Panc1 (cell line): ENCODE measurements around the gene FMOD. TPM values are rescaled to one million over a fixed set of nuclear protein-coding genes. Genes with fewer than 3 reads are reported as not detected.

Source experiments
- ATAC-seq: fragments of 200-7000 bp; cut with Tn5 transposase; 2 replicates; pipeline ENCODE4 v1.9.1; 2020; ENCODE audit warnings: mild to moderate bottlenecking, moderate library complexity
- BruUV-seq: library from RNA; stranded (reverse); fragments of 400-500 nt; replicated peaks from 2 replicates; lab custom pipeline; 2021; lab: Mats Ljungman, UMichigan
- CTCF ChIA-PET: fragments of 300-600 bp; sonication (Branson Sonifier 250); formaldehyde crosslinking; loops from one replicate; lab custom pipeline; 2022; ENCODE audit warnings: antibody characterized with exemption; lab: Charles Lee
- POLR2A ChIA-PET: fragments of 300-600 bp; sonication (Branson Sonifier 250); formaldehyde crosslinking; loops from one replicate; lab custom pipeline; 2022; ENCODE audit warnings: antibody characterized with exemption; lab: Charles Lee
- DNase-seq: peaks from one replicate; pipeline ENCODE4 v3.0.0-alpha.2; 2010; ENCODE audit warnings: low read depth, low spot score
- H3K27ac ChIP-seq: 2 replicates; pipeline ENCODE4 v1.5.1; 2011; ENCODE audit warnings: mild to moderate bottlenecking, low read length, inconsistent platforms
- H3K27me3 ChIP-seq: fragments of 200-500 bp; sonication (Bioruptor generic); 2 replicates; pipeline ENCODE4 v1.6.0; 2014; ENCODE audit warnings: low read length, inconsistent platforms; ENCODE audit not compliant: control insufficient read depth, insufficient read depth
- H3K36me3 ChIP-seq: fragments of 200-500 bp; sonication (Bioruptor generic); 2 replicates; pipeline ENCODE4 v1.5.1; 2014; ENCODE audit warnings: inconsistent platforms, mild to moderate bottlenecking, low read length, moderate library complexity; ENCODE audit not compliant: control insufficient read depth, insufficient read depth
- H3K4me1 ChIP-seq: 2 replicates; pipeline ENCODE4 v1.5.1; 2011; ENCODE audit warnings: inconsistent platforms, mild to moderate bottlenecking, low read length, moderate library complexity; ENCODE audit not compliant: control insufficient read depth, insufficient read depth
- H3K4me3 ChIP-seq, 2 experiments: 2 replicates each; pipeline ENCODE4 v1.5.1; 2011 to 2012; ENCODE audit warnings: low read depth in 2 of 2, low read length in 2 of 2, mild to moderate bottlenecking in 2 of 2, inconsistent platforms in 1 of 2, moderate library complexity in 1 of 2
- H3K9me3 ChIP-seq: fragments of 200-500 bp; sonication (Bioruptor generic); 2 replicates; pipeline ENCODE4 v1.5.1; 2014; ENCODE audit warnings: low read depth, mild to moderate bottlenecking, inconsistent platforms, low read length, moderate library complexity; ENCODE audit not compliant: control insufficient read depth, insufficient read depth
- POLR2AphosphoS5 ChIP-seq: IDR thresholded peaks from 2 replicates; pipeline ENCODE4 v1.6.1; 2012; ENCODE audit warnings: mild to moderate bottlenecking, low read depth, low read length, moderate library complexity
- SIN3A ChIP-seq: IDR thresholded peaks from 2 replicates; pipeline ENCODE4 v1.6.1; 2012; ENCODE audit warnings: low read depth, mild to moderate bottlenecking, low read length, moderate library complexity, borderline replicate concordance; ENCODE audit not compliant: insufficient read depth
- TCF7L2 ChIP-seq: IDR thresholded peaks from 2 replicates; pipeline ENCODE4 v1.6.1; 2011; ENCODE audit warnings: mild to moderate bottlenecking, low read depth, low read length, inconsistent platforms
- in situ Hi-C: cut with HindIII; loops from 2 replicates; pipeline ENCODE4 v1.10.0; 2016; ENCODE audit warnings: low sequenced_read_pairs, low pct_unique_long_range_greater_than_20kb
- intact Hi-C: fragments of 100-400 bp; cut with micrococcal nuclease; formaldehyde crosslinking; loops from one replicate; pipeline ENCODE4 v1.10.0; 2022; ENCODE audit not compliant: unreplicated experiment
- total RNA-seq: library from RNA; stranded (reverse); gene quantifications from one replicate; pipeline ENCODE4 v1.2.1, GENCODE V29; 2021; ENCODE audit not compliant: unreplicated experiment
- TF ChIP-seq, protein P1 (sequence below), 2 experiments: IDR thresholded peaks; 2 replicates each; pipeline ENCODE4 v1.6.1; 2011 to 2012; ENCODE audit warnings: low read depth in 2 of 2, control low read depth in 1 of 2, low read length in 1 of 2, mild to moderate bottlenecking in 1 of 2, moderate library complexity in 1 of 2; ENCODE audit not compliant: insufficient read depth in 1 of 2
- TF ChIP-seq, protein P2 (sequence below): fragments of 450-650 bp; IDR thresholded peaks from 2 replicates; pipeline ENCODE4 v1.5.1; 2017; ENCODE audit warnings: mild to moderate bottlenecking

Gene FMOD
- total RNA-seq, 1 experiment from 2014 or later: not detected

DNA sequence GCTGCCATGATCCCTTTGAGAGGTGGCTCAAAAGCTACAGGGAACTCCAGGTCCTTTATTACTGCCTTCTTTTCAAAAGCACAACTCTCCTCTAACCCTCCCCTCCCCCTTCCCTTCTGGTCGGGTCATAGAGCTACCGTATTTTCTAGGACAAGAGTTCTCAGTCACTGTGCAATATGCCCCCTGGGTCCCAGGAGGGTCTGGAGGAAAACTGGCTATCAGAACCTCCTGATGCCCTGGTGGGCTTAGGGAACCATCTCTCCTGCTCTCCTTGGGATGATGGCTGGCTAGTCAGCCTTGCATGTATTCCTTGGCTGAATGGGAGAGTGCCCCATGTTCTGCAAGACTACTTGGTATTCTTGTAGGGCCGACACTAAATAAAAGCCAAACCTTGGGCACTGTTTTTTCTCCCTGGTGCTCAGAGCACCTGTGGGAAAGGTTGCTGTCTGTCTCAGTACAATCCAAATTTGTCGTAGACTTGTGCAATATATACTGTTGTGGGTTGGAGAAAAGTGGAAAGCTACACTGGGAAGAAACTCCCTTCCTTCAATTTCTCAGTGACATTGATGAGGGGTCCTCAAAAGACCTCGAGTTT, 42.5 kb downstream of the FMOD start:
- H3K27me3 ChIP-seq: peaks cover 3% of the 10 kb centered on the region; the same call in 1 of the 2 replicates
- no peak for ATAC-seq
- TSS peak; percentile 77 for BruUV-seq
- no peak for DNase-seq
- in situ Hi-C loops (no loop called here), intact Hi-C loops (no loop called here)
- ChIA-PET POLR2A (no interaction called here), CTCF (interaction anchor here (0.6 kb wide), 1 partner anchor 15 kb away, joined by 3 read pairs; no protein-coding TSS in a partner anchor)
- TF ChIP-seq POLR2AphosphoS5 (no peak), TCF7L2 (no peak), SIN3A (no peak)
- TF ChIP-seq, protein P1, sequence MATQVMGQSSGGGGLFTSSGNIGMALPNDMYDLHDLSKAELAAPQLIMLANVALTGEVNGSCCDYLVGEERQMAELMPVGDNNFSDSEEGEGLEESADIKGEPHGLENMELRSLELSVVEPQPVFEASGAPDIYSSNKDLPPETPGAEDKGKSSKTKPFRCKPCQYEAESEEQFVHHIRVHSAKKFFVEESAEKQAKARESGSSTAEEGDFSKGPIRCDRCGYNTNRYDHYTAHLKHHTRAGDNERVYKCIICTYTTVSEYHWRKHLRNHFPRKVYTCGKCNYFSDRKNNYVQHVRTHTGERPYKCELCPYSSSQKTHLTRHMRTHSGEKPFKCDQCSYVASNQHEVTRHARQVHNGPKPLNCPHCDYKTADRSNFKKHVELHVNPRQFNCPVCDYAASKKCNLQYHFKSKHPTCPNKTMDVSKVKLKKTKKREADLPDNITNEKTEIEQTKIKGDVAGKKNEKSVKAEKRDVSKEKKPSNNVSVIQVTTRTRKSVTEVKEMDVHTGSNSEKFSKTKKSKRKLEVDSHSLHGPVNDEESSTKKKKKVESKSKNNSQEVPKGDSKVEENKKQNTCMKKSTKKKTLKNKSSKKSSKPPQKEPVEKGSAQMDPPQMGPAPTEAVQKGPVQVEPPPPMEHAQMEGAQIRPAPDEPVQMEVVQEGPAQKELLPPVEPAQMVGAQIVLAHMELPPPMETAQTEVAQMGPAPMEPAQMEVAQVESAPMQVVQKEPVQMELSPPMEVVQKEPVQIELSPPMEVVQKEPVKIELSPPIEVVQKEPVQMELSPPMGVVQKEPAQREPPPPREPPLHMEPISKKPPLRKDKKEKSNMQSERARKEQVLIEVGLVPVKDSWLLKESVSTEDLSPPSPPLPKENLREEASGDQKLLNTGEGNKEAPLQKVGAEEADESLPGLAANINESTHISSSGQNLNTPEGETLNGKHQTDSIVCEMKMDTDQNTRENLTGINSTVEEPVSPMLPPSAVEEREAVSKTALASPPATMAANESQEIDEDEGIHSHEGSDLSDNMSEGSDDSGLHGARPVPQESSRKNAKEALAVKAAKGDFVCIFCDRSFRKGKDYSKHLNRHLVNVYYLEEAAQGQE (IDR thresholded peaks at IDR 0.05; ENCODE audit: insufficient read depth in 1 of 2, low read depth in 2 of 2, low read length in 1 of 2): no peak
- TF ChIP-seq, protein P2, sequence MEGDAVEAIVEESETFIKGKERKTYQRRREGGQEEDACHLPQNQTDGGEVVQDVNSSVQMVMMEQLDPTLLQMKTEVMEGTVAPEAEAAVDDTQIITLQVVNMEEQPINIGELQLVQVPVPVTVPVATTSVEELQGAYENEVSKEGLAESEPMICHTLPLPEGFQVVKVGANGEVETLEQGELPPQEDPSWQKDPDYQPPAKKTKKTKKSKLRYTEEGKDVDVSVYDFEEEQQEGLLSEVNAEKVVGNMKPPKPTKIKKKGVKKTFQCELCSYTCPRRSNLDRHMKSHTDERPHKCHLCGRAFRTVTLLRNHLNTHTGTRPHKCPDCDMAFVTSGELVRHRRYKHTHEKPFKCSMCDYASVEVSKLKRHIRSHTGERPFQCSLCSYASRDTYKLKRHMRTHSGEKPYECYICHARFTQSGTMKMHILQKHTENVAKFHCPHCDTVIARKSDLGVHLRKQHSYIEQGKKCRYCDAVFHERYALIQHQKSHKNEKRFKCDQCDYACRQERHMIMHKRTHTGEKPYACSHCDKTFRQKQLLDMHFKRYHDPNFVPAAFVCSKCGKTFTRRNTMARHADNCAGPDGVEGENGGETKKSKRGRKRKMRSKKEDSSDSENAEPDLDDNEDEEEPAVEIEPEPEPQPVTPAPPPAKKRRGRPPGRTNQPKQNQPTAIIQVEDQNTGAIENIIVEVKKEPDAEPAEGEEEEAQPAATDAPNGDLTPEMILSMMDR: no peak
- no peaks in the 10 kb centered on the region for H3K9me3 ChIP-seq
- no peaks in the 10 kb centered on the region for H3K36me3 ChIP-seq
- no peak overlapping the region for H3K27ac ChIP-seq
- H3K4me1 ChIP-seq: peaks cover 4% of the 10 kb centered on the region; the same call in 1 of the 2 replicates
- H3K4me3 ChIP-seq: no peak overlapping the region

DNA sequence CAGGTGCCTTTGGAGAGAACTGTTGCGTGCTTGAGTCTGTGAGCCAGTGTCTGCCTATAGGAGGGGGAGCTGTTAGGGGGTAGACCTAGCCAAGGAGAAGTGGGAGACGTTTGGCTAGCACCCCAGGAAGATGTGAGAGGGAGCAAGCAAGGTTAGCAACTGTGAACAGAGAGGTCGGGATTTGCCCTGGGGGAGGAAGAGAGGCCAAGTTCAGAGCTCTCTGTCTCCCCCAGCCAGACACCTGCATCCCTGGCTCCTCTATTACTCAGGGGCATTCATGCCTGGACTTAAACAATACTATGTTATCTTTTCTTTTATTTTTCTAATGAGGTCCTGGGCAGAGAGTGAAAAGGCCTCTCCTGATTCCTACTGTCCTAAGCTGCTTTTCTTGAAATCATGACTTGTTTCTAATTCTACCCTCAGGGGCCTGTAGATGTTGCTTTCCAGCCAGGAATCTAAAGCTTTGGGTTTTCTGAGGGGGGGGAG, 43.2 kb downstream of the FMOD start:
- intact Hi-C loops (no loop called here), in situ Hi-C loops (no loop called here)
- Histone ChIP-seq H3K4me3 (peak overlapping the region in 1 of 2 experiments; percentile 12; a peak in 2 of 4 replicates), H3K9me3 (no peaks in the 10 kb centered on the region), H3K27me3 (peaks cover 3% of the 10 kb centered on the region; the same call in 1 of the 2 replicates), H3K36me3 (no peaks in the 10 kb centered on the region), H3K27ac (no peak overlapping the region; the same call in 1 of the 2 replicates), H3K4me1 (peaks cover 4% of the 10 kb centered on the region; the same call in 1 of the 2 replicates)
- ChIA-PET CTCF (no interaction called here), POLR2A (no interaction called here)
- DNase-seq: no peak
- no TSS peak for BruUV-seq
- TF ChIP-seq, protein P1 (IDR thresholded peaks at IDR 0.05; ENCODE audit: insufficient read depth in 1 of 2, low read depth in 2 of 2, low read length in 1 of 2): no peak
- no peak for TF ChIP-seq SIN3A
- no peak for TF ChIP-seq TCF7L2
- TF ChIP-seq POLR2AphosphoS5: no peak
- TF ChIP-seq, protein P2: no peak
- no peak for ATAC-seq
